K562 (cell line): ENCODE measurements around the gene RAB27B. TPM values are rescaled to one million over a fixed set of nuclear protein-coding genes. Genes with fewer than 3 reads are reported as not detected.

Experiments used
- ATAC-seq: fragments of 200-7000 bp; cut with Tn5 transposase; 3 replicates; pipeline ENCODE4 v1.9.1; 2020; ENCODE audit warnings: moderate library complexity
- BruUV-seq: library from RNA; stranded (reverse); fragments of 400-500 nt; replicated peaks from 2 replicates; lab custom pipeline; 2021; lab: Mats Ljungman, UMichigan
- CTCF ChIA-PET: fragments of 300-600 bp; formaldehyde crosslinking; extraction: SDS; loops from one replicate; lab custom pipeline; 2021; ENCODE audit warnings: low intra/inter-chr PET ratio; lab: Yijun Ruan, JAX
- POLR2A ChIA-PET: fragments of 300-600, 350-650 bp; sonication (Branson Sonifier 250); formaldehyde crosslinking; extraction: SDS; loops from one replicate; lab custom pipeline; 2021; ENCODE audit warnings: antibody characterized with exemption, inconsistent platforms; lab: Yijun Ruan, JAX
- DNase-seq, 4 experiments: peaks; one replicate each; pipeline versions ENCODE4 v3.0.0 to v3.0.0-alpha.2; 2011 to 2018; ENCODE audit warnings: low spot score in 3 of 4, mixed read lengths in 3 of 4; ENCODE audit errors: extremely low read depth in 1 of 4
- FAIRE-seq: peaks from 2 replicates; lab custom pipeline; 2011; peaks lifted over from hg19 to GRCh38; lab: Jason Lieb, UNC
- H2AFZ ChIP-seq: 2 replicates; pipeline ENCODE4 v1.6.0; 2011; ENCODE audit warnings: low read depth, low read length, control low read depth, inconsistent platforms
- H3K27ac ChIP-seq: fragments of 200-600 bp; 3 replicates; pipeline ENCODE4 v1.8.0; 2011; ENCODE audit warnings: low read depth, mild to moderate bottlenecking, control low read depth, inconsistent platforms, low read length, moderate library complexity, mixed read lengths; ENCODE audit errors: extremely low read depth
- H3K27me3 ChIP-seq, 2 experiments: fragments of 300-600 bp in 1 of 2; 2 replicates in 1 of 2; 3 replicates in 1 of 2; pipeline versions ENCODE4 v1.6.0 to v1.8.0; 2011; ENCODE audit warnings: inconsistent platforms in 2 of 2, low read length in 2 of 2, mild to moderate bottlenecking in 1 of 2, mixed read lengths in 1 of 2, moderate library complexity in 1 of 2; ENCODE audit not compliant: control insufficient read depth in 2 of 2, insufficient read depth in 2 of 2
- H3K36me3 ChIP-seq: fragments of 300-600 bp; 3 replicates; pipeline ENCODE4 v1.8.0; 2011; ENCODE audit warnings: mild to moderate bottlenecking, low read length, inconsistent platforms; ENCODE audit not compliant: control insufficient read depth, insufficient read depth
- H3K4me1 ChIP-seq, 2 experiments: fragments of 200-600 bp in 1 of 2; replicated peaks in 1 of 2; 2 replicates in 1 of 2; 3 replicates in 1 of 2; pipeline versions ENCODE4 v1.5.1 to v1.8.0; 2011; ENCODE audit warnings: inconsistent platforms in 2 of 2, low read length in 2 of 2, mild to moderate bottlenecking in 1 of 2, mixed read lengths in 1 of 2, moderate library complexity in 1 of 2; ENCODE audit not compliant: control insufficient read depth in 2 of 2, insufficient read depth in 2 of 2
- H3K4me2 ChIP-seq: 2 replicates; pipeline ENCODE4 v1.6.1; 2011; ENCODE audit warnings: low read length, control low read depth, inconsistent platforms, mixed read lengths; ENCODE audit not compliant: insufficient read depth
- H3K4me3 ChIP-seq: fragments of 200-600 bp; sonication (generic), shearing (Covaris generic); 2 replicates; pipeline ENCODE4 v1.5.1; 2016; ENCODE audit warnings: control low read depth, inconsistent platforms
- H3K79me2 ChIP-seq: fragments of 200-600 bp; 3 replicates; pipeline ENCODE4 v1.8.0; 2011; ENCODE audit warnings: low read length, inconsistent platforms; ENCODE audit not compliant: control insufficient read depth, insufficient read depth
- H3K9ac ChIP-seq, 2 experiments: 2 replicates each; pipeline versions ENCODE4 v1.6.0 to v1.6.1; 2011; ENCODE audit warnings: low read depth in 2 of 2, low read length in 2 of 2, control low read depth in 1 of 2, inconsistent platforms in 1 of 2, mild to moderate bottlenecking in 1 of 2, mixed read lengths in 1 of 2; ENCODE audit not compliant: insufficient read depth in 1 of 2
- H3K9me1 ChIP-seq: one replicate; pipeline ENCODE4 v1.6.0; 2011; ENCODE audit warnings: inconsistent platforms, mild to moderate bottlenecking, low read length, moderate library complexity; ENCODE audit not compliant: control insufficient read depth, insufficient read depth
- H3K9me3 ChIP-seq: replicated peaks from 2 replicates; pipeline ENCODE4 v1.5.1; 2011; ENCODE audit warnings: low read depth, low read length, inconsistent platforms; ENCODE audit not compliant: control insufficient read depth, insufficient read depth
- H4K20me1 ChIP-seq: replicated peaks from 2 replicates; pipeline ENCODE4 v1.6.1; 2011; ENCODE audit warnings: low read length, inconsistent platforms, mixed read lengths; ENCODE audit not compliant: control insufficient read depth, insufficient read depth
- KLF13 ChIP-seq: fragments of 450-650 bp; IDR thresholded peaks from 2 replicates; pipeline ENCODE4 v1.6.1; 2016; ENCODE audit warnings: missing genetic modification characterization, low read depth, mild to moderate bottlenecking, missing compliant biosample characterization, moderate library complexity, borderline replicate concordance
- MTA3 ChIP-seq: fragments of 450-650 bp; formaldehyde crosslinking; IDR thresholded peaks from 2 replicates; pipeline ENCODE4 v1.6.1; 2017; ENCODE audit warnings: mild to moderate bottlenecking, borderline replicate concordance
- MTF1 ChIP-seq: fragments of 250-450 bp; sonication (Bioruptor Pico); IDR thresholded peaks from 2 replicates; pipeline ENCODE4 v1.9.0; 2021; ENCODE audit warnings: moderate library complexity, mild to moderate bottlenecking, inconsistent platforms, borderline replicate concordance
- RB1 ChIP-seq: fragments of 450-650 bp; IDR thresholded peaks from 2 replicates; pipeline ENCODE4 v1.6.1; 2017; ENCODE audit warnings: low read depth, mild to moderate bottlenecking
- SLC30A9 ChIP-seq: fragments of 250-450 bp; sonication (Bioruptor Pico); IDR thresholded peaks from 2 replicates; pipeline ENCODE4 v1.8.0; 2022; ENCODE audit warnings: mild to moderate bottlenecking, moderate library complexity
- ZBTB26 ChIP-seq: fragments of 450-650 bp; formaldehyde crosslinking; IDR thresholded peaks from 2 replicates; pipeline ENCODE4 v1.4.0; 2022; ENCODE audit warnings: missing genetic modification characterization
- ZBTB40 ChIP-seq, 2 experiments: fragments of 450-650 bp in 1 of 2; sonication (generic) in 1 of 2; formaldehyde crosslinking in 1 of 2; IDR thresholded peaks; 2 replicates each; pipeline versions ENCODE4 v1.7.1 to v1.9.0; 2016 to 2022; ENCODE audit warnings: inconsistent platforms in 1 of 2, mild to moderate bottlenecking in 1 of 2, missing genetic modification reagents in 1 of 2
- ZNF280B ChIP-seq: fragments of 250-450 bp; sonication (Bioruptor Pico); IDR thresholded peaks from 2 replicates; pipeline ENCODE4 v1.5.1; 2021; ENCODE audit warnings: mild to moderate bottlenecking
- ZNF311 ChIP-seq: fragments of 250-450 bp; sonication (Bioruptor Pico); IDR thresholded peaks from 2 replicates; pipeline ENCODE4 v1.4.0; 2020; ENCODE audit warnings: mild to moderate bottlenecking, moderate library complexity
- ZNF347 ChIP-seq: fragments of 450-650 bp; formaldehyde crosslinking; IDR thresholded peaks from 2 replicates; pipeline ENCODE4 v1.4.0; 2020; ENCODE audit warnings: low read depth, mild to moderate bottlenecking, moderate library complexity
- ZNF717 ChIP-seq: fragments of 250-450 bp; sonication (Bioruptor Pico); IDR thresholded peaks from 2 replicates; pipeline ENCODE4 v1.5.0; 2021
- WGBS: fragments of 100-300 bp; shearing (Covaris generic); methylation state at CpG from one replicate; pipeline ENCODE4 v1.1.6; 2016; ENCODE audit warnings: low coverage, mixed read lengths; ENCODE audit not compliant: insufficient coverage; ENCODE audit errors: missing lambda C conversion rate; 5-methylcytosine and 5-hydroxymethylcytosine counted together
- in situ Hi-C: fragments of 300-500 bp; cut with MboI; formaldehyde crosslinking; loops from 4 replicates; pipeline ENCODE4 v1.15.0; 2018; ENCODE audit warnings: inconsistent platforms, mixed read lengths
- intact Hi-C: fragments of 100-400 bp; cut with micrococcal nuclease; formaldehyde crosslinking; loops from 2 replicates; pipeline ENCODE4 v1.14.2; 2022
- polyA plus RNA-seq, 8 experiments: library from polyadenylated mRNA; depleted of rRNA in 4 of 8; stranded (reverse) in 5 of 8; unstranded in 3 of 8; fragments of >200 nt; fragmentation: Nextera tagmentation in 2 of 8; fragmentation: Illumina TruSeq in 1 of 8; extraction: Ambion mirVana in 2 of 8; extraction: Trizol in 1 of 8; gene quantifications; 2 replicates each; pipeline versions ENCODE4 v1.2.1 to v1.2.3, GENCODE V29; 2011 to 2014; ENCODE audit warnings: inconsistent platforms in 1 of 8, missing spikeins in 1 of 8
- total RNA-seq, 7 experiments: library from RNA; depleted of rRNA in 6 of 7; stranded (reverse); fragments of >200 nt in 6 of 7; fragmentation: Illumina TruSeq in 2 of 7; extraction: Trizol in 2 of 7; gene quantifications; 2 replicates each; pipeline versions ENCODE4 v1.2.1 to v1.2.3, GENCODE V29; 2011 to 2021; ENCODE audit warnings: low replicate concordance in 1 of 7

RAB27B gene
- total and polyA plus RNA-seq, 9 of the 15 experiments (the other 6 are each of a cell fraction or from before 2014, with no cell fraction given) = 0.44 to 5.7 (median 1.2) TPM

DNA sequence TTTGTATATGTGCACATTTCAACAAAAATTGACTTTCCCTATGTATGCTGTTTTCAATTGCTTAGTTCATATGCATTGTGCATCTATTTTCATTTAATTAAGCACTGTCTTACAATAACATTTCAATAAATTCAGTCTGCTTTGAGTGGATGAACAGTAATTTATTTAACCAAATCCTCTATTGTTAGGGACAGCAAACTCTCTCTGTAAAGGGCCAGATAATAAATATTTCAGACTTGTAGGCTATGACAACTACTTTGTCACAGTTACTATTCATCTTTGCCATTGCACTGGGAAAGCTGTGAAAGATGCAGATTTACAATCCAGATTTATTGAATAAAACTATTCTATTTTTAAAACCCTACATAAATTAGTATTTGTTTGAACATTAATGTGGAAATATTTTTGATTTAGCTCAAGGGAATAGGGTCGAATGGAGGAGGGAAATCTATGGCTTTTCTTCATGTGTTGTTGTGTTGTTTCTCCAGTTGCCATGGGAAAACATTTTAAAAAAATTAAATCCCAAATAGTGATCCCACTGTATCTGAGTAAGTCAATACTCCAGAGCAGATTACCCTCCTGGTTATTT, 14.2 kb upstream of the RAB27B start:
- no peaks in the 10 kb centered on the region for H3K79me2 ChIP-seq
- ATAC-seq = no peak
- H3K36me3 ChIP-seq = no peaks in the 10 kb centered on the region
- in situ Hi-C loops (no loop called here), intact Hi-C loops (no loop called here)
- H3K9me3 ChIP-seq = no peaks in the 10 kb centered on the region
- no TSS peak for BruUV-seq
- no peak overlapping the region for H3K9ac ChIP-seq
- FAIRE-seq = no peak
- ChIA-PET POLR2A (no interaction called here), CTCF (no interaction called here)
- H3K9me1 ChIP-seq = no peaks in the 10 kb centered on the region
- H3K4me1 ChIP-seq = no peaks in the 10 kb centered on the region
- WGBS = 0% methylated on average over 1 of the region's 1 CpG
- H3K27me3 ChIP-seq = no peaks in the 10 kb centered on the region
- H4K20me1 ChIP-seq = no peaks in the 10 kb centered on the region
- no peak overlapping the region for H2AFZ ChIP-seq
- H3K4me3 ChIP-seq = no peak overlapping the region
- DNase-seq = no peak
- no peak overlapping the region for H3K4me2 ChIP-seq
- H3K27ac ChIP-seq = no peak overlapping the region
- TF ChIP-seq ZBTB26 (CRISPR knock-in tag) = no peak
- no peak for TF ChIP-seq RB1
- no peak for TF ChIP-seq ZNF717 (CRISPR knock-in tag)
- no peak for TF ChIP-seq ZBTB40 (IDR thresholded peaks at IDR 0.05)
- TF ChIP-seq ZBTB40 (CRISPR knock-in tag; IDR thresholded peaks at IDR 0.05) = no peak
- TF ChIP-seq MTF1 (CRISPR knock-in tag) = no peak
- TF ChIP-seq ZNF280B = no peak
- TF ChIP-seq SLC30A9 (CRISPR knock-in tag) = no peak
- TF ChIP-seq KLF13 (tag) = no peak
- TF ChIP-seq MTA3 = no peak
- no peak for TF ChIP-seq ZNF347 (CRISPR knock-in tag)
- TF ChIP-seq ZNF311 (CRISPR knock-in tag) = no peak
